NCI-H774 (cell line): ENCODE data around the gene TMOD2.

Experiments used
- DNase-seq: peaks from one replicate; lab custom pipeline; 2025; lab: John Stamatoyannopoulos, UW

The TMOD2 gene

DNA sequence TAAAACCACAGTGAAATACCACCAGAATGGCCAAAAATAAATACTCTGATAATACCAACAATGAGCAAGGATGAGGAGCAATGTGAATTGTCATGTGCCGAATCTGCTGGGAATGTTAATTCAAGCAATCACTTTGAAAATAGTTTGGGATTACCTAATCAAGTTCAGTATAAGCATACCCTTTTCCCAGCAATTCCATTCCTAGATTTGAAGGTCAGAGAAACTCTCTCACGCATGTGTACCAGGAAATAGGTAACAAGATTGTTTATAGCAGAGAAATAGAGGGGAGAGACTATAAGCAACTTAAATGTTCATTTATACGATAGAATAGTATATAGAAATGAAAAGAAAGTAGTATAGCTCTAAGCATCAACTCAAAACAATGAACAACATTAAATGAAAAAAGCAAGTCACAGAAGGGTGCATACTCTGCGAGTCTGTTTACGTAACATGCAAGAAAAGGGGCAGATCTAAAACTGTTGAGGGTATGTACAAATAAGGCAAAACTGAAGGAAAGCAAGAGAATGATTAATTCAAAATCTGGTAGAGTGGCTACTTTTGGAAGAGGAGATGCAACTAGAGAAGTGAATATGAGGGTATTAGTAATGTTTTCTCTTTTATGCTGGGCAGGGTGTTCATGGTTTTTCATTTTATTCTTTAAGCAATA, 105.5 kb downstream of the TMOD2 start:
- DNase-seq = no peak

DNA sequence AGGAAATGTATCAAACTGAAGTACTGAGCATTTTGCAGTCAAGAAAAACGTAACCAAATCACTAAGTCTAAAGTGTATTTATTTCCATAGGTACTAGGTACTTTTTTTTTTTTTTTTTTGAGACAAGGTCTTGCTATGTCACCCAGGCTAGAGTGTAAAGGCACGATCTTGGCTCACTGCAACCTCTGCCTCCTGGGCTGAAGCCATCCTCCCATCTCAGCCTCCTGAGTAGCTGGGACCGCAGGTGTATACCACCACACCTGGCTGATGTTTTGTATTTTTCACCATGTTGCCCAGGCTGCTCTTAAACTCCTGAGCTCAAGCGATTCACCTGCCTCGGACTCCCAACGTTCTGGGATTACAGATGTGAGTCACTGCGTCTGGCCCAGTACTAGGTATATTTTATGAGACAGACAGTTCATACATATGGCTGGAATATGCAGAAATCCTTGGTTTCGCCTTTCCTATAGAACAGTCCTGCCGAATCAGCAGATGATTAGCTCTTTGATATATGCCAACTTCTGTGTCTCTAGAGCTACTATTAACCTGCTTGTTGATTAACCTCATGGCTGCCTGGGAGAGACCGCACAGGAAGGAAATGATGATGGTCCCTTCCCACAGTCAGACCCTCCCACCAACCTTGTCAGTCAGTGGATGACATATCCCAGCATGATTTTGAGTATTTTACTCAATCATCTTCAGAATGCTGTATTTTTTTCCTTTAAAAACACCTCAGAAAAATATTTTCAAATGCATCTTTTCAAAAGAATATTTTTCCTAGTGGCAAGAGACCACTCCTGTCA, 110.4 kb downstream of the TMOD2 start:
- no peak for DNase-seq

DNA sequence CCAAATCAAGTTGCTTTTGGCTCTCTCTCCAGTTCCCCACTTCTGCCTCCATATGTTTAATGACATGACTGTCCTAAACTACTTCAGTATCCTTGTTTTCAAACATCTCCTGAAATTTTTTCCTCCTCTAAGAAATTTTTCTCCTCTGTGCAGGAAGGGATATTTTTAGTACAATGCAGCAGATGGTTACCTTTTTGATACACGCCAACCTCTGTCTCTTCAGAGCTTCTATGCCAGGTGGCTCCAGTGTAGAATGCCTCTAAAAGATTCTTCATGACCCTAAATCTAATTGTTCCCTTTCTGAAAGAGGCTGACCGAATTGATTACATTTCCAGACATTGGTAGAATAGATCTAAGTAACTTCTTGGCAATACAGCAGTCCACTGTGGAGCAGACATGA, 111.7 kb downstream of the TMOD2 start:
- no peak for DNase-seq

DNA sequence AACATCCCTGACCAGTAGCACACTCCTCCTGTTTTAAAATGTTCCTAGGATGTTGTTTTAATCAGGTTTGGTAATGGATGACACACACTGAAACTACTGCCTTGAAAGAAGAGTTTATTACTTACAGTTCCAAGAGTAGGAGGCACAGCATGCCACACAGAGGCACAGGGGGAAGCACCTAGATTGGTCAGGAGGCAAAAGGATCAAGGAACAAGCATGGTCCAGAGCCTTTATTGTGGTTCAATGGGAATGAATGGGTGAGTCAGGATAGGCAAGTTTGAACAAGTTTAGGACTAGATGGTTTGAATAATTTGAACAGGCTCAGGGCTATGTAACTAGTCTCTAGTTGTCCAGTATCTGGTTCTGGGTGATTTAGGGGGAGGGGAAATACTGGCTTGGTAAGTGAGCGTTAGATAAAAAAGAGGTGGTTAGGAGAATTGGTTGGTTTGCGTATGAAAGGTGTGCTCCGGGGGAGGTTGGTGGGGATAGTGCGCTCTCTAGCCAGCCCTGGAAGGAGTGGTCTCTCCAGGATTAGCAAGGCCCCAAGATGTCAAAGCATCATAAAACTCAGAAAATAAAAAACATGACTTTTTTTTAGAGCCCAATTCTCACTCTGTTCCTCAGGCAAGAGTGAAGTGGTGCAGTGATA, 113.1 kb downstream of the TMOD2 start:
- DNase-seq = no peak

DNA sequence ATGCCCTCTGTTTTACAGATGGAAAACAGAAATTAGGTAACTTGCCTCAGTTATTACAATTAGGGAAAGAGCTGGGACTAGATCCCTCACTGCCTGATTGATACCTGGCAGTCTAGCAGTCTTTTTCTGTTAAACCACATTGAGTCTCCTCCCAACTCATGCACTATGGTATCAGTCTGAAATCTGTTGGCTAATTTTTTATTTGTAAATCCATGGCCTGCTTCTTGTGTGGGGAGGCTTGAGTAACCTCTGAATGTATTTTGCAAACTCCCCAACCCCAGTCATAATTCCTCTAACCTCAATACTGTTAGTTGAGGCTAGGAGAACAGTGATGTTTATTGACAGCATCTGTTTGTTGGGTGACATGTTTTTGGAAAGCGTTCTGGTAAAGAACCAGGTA, 113.9 kb downstream of the TMOD2 start:
- no peak for DNase-seq
